SK-N-SH treated with all-trans-retinoic acid at 6 μM for 48 hours (cell line): ENCODE measurements around the gene KLRF2.

Experiments used
- ATAC-seq: fragments of 200-7000 bp; cut with Tn5 transposase; 3 replicates; pipeline ENCODE4 v1.9.1; 2020; ENCODE audit warnings: mild to moderate bottlenecking, moderate library complexity
- ARNTL ChIP-seq: fragments of 450-650 bp; formaldehyde crosslinking; IDR thresholded peaks from 2 replicates; pipeline ENCODE4 v1.5.0; 2020; ENCODE audit warnings: low read depth, mild to moderate bottlenecking, moderate library complexity, borderline replicate concordance
- CREB5 ChIP-seq: fragments of 250-450 bp; sonication (Bioruptor Pico); IDR thresholded peaks from 2 replicates; pipeline ENCODE4 v1.5.1; 2020; ENCODE audit warnings: low read depth, mild to moderate bottlenecking, moderate library complexity
- CSDC2 ChIP-seq: fragments of 250-450 bp; sonication (Bioruptor Pico); IDR thresholded peaks from 2 replicates; pipeline ENCODE4 v1.5.0; 2020; ENCODE audit warnings: mild to moderate bottlenecking, moderate library complexity
- CSRNP3 ChIP-seq: fragments of 250-450 bp; sonication (Bioruptor Pico); IDR thresholded peaks from 2 replicates; pipeline ENCODE4 v1.5.1; 2021; ENCODE audit warnings: mild to moderate bottlenecking, moderate library complexity
- ESRRG ChIP-seq: fragments of 250-450 bp; sonication (Bioruptor Pico); IDR thresholded peaks from 2 replicates; pipeline ENCODE4 v1.6.1; 2021; ENCODE audit warnings: mild to moderate bottlenecking
- GLIS3 ChIP-seq: fragments of 250-450 bp; sonication (Bioruptor Pico); IDR thresholded peaks from 2 replicates; pipeline ENCODE4 v1.5.0; 2020; ENCODE audit warnings: mild to moderate bottlenecking, moderate library complexity
- ISL1 ChIP-seq: fragments of 250-450 bp; sonication (Bioruptor Pico); IDR thresholded peaks from 2 replicates; pipeline ENCODE4 v2.1.2; 2022; ENCODE audit warnings: mild to moderate bottlenecking, moderate library complexity
- OSR1 ChIP-seq: fragments of 250-450 bp; sonication (Bioruptor Pico); IDR thresholded peaks from 2 replicates; pipeline ENCODE4 v1.8.0; 2022; ENCODE audit warnings: moderate library complexity, mild to moderate bottlenecking, inconsistent platforms
- PATZ1 ChIP-seq: fragments of 250-450 bp; sonication (Bioruptor Pico); IDR thresholded peaks from 2 replicates; pipeline ENCODE4 v1.8.0; 2020; ENCODE audit warnings: mild to moderate bottlenecking, moderate library complexity, borderline replicate concordance
- POU6F1 ChIP-seq: fragments of 250-450 bp; sonication (Bioruptor Pico); IDR thresholded peaks from 2 replicates; pipeline ENCODE4 v1.8.0; 2021; ENCODE audit warnings: low read depth, mild to moderate bottlenecking, moderate library complexity, borderline replicate concordance
- PPARA ChIP-seq: fragments of 250-450 bp; sonication (Bioruptor Pico); IDR thresholded peaks from 2 replicates; pipeline ENCODE4 v1.5.0; 2020; ENCODE audit warnings: mild to moderate bottlenecking, borderline replicate concordance
- RARB ChIP-seq: fragments of 250-450 bp; sonication (Bioruptor Pico); IDR thresholded peaks from 2 replicates; pipeline ENCODE4 v1.8.0; 2021; ENCODE audit warnings: mild to moderate bottlenecking, moderate library complexity
- SNAI2 ChIP-seq: fragments of 250-450 bp; sonication (Bioruptor Pico); IDR thresholded peaks from 2 replicates; pipeline ENCODE4 v1.5.0; 2020; ENCODE audit warnings: mild to moderate bottlenecking, moderate library complexity
- TCF4 ChIP-seq: fragments of 250-450 bp; sonication (Bioruptor Pico); IDR thresholded peaks from 2 replicates; pipeline ENCODE4 v1.8.0; 2021; ENCODE audit warnings: mild to moderate bottlenecking, moderate library complexity, borderline replicate concordance
- TOX ChIP-seq: fragments of 250-450 bp; sonication (Bioruptor Pico); IDR thresholded peaks from 2 replicates; pipeline ENCODE4 v1.8.0; 2021; ENCODE audit warnings: mild to moderate bottlenecking, moderate library complexity, borderline replicate concordance
- TSHZ2 ChIP-seq: fragments of 250-450 bp; sonication (Bioruptor Pico); IDR thresholded peaks from 2 replicates; pipeline ENCODE4 v1.5.0; 2020; ENCODE audit warnings: mild to moderate bottlenecking, moderate library complexity
- ZC3H10 ChIP-seq: fragments of 250-450 bp; sonication (Bioruptor Pico); IDR thresholded peaks from 2 replicates; pipeline ENCODE4 v1.5.1; 2021; ENCODE audit warnings: mild to moderate bottlenecking, moderate library complexity
- ZFP3 ChIP-seq: fragments of 250-450 bp; sonication (Bioruptor Pico); IDR thresholded peaks from 2 replicates; pipeline ENCODE4 v1.5.0; 2020; ENCODE audit warnings: mild to moderate bottlenecking, moderate library complexity
- ZFP30 ChIP-seq: fragments of 450-650 bp; formaldehyde crosslinking; IDR thresholded peaks from 2 replicates; pipeline ENCODE4 v1.5.0; 2022; ENCODE audit warnings: mild to moderate bottlenecking, moderate library complexity
- ZNF565 ChIP-seq: fragments of 450-650 bp; formaldehyde crosslinking; conservative IDR thresholded peaks from 2 replicates; pipeline ENCODE4 v1.5.0; 2020; ENCODE audit warnings: low read depth, mild to moderate bottlenecking, moderate library complexity
- ZNF70 ChIP-seq: fragments of 450-650 bp; formaldehyde crosslinking; IDR thresholded peaks from 2 replicates; pipeline ENCODE4 v1.5.0; 2020; ENCODE audit warnings: mild to moderate bottlenecking, moderate library complexity
- ZNF8 ChIP-seq: fragments of 450-650 bp; formaldehyde crosslinking; IDR thresholded peaks from 2 replicates; pipeline ENCODE4 v1.5.0; 2020; ENCODE audit warnings: mild to moderate bottlenecking, moderate library complexity

The KLRF2 gene

GRCh38 chr12:9883175-9883574, 1.9 kb downstream of the KLRF2 start:
- no peak for ATAC-seq
- TF ChIP-seq ZNF70 (no peak), ZNF8 (CRISPR knock-in tag) (no peak), PPARA (CRISPR knock-in tag) (no peak), ARNTL (CRISPR knock-in tag) (no peak), OSR1 (CRISPR knock-in tag) (no peak), RARB (CRISPR knock-in tag) (no peak), ZFP3 (CRISPR knock-in tag) (no peak), GLIS3 (CRISPR knock-in tag) (no peak), PATZ1 (CRISPR knock-in tag) (no peak), ZC3H10 (CRISPR knock-in tag) (no peak)

GRCh38 chr12:9888665-9889273, 7.5 kb downstream of the KLRF2 start:
- ATAC-seq, result no peak
- no peak for TF ChIP-seq CSDC2 (CRISPR knock-in tag)
- no peak for TF ChIP-seq POU6F1 (CRISPR knock-in tag)
- TF ChIP-seq CSRNP3 (CRISPR knock-in tag), result no peak
- no peak for TF ChIP-seq TCF4
- no peak for TF ChIP-seq CREB5
- no peak for TF ChIP-seq GLIS3 (CRISPR knock-in tag)
- no peak for TF ChIP-seq RARB (CRISPR knock-in tag)
- no peak for TF ChIP-seq ESRRG (CRISPR knock-in tag)
- TF ChIP-seq ZC3H10 (CRISPR knock-in tag), result no peak
- TF ChIP-seq SNAI2 (CRISPR knock-in tag), result no peak
- TF ChIP-seq TSHZ2 (CRISPR knock-in tag), result no peak
- no peak for TF ChIP-seq ZFP30
- TF ChIP-seq ZNF70, result no peak
- TF ChIP-seq TOX (CRISPR knock-in tag), result no peak
- TF ChIP-seq ZNF8 (CRISPR knock-in tag), result no peak

GRCh38 chr12:9895215-9895971, 14.1 kb downstream of the KLRF2 start:
- ATAC-seq, result no peak
- TF ChIP-seq OSR1 (CRISPR knock-in tag), result no peak
- no peak for TF ChIP-seq CSRNP3 (CRISPR knock-in tag)
- TF ChIP-seq TCF4, result no peak
- TF ChIP-seq CSDC2 (CRISPR knock-in tag), result no peak
- no peak for TF ChIP-seq PATZ1 (CRISPR knock-in tag)
- no peak for TF ChIP-seq ZC3H10 (CRISPR knock-in tag)
- no peak for TF ChIP-seq RARB (CRISPR knock-in tag)
- TF ChIP-seq ZFP3 (CRISPR knock-in tag), result no peak
- TF ChIP-seq ARNTL (CRISPR knock-in tag), result no peak
- TF ChIP-seq ZNF565 (CRISPR knock-in tag), result no peak
- no peak for TF ChIP-seq GLIS3 (CRISPR knock-in tag)
- TF ChIP-seq TOX (CRISPR knock-in tag), result no peak
- TF ChIP-seq ZNF70, result no peak
- TF ChIP-seq PPARA (CRISPR knock-in tag), result no peak
- no peak for TF ChIP-seq ISL1
